Prostate gland (tissue), 2 donors: ENCODE results near the gene PKHD1.

Experiments used
- CTCF ChIP-seq, 4 experiments: fragments of 200-600 bp in 2 of 4; fragments of 450-650 bp in 2 of 4; sonication (generic) in 2 of 4; IDR thresholded peaks; 1 replicate in 3 of 4; 2 replicates in 1 of 4; pipeline ENCODE4 v1.5.1; 2016 to 2019; ENCODE audit warnings: antibody characterized with exemption in 4 of 4, mild to moderate bottlenecking in 2 of 4, moderate library complexity in 2 of 4
- POLR2A ChIP-seq: fragments of 450-650 bp; IDR thresholded peaks from one replicate; pipeline ENCODE4 v1.6.1; 2016; ENCODE audit warnings: antibody characterized with exemption, mild to moderate bottlenecking

GRCh38 chr6:51814418-51814817, 273.0 kb downstream of the PKHD1 start:
- TF ChIP-seq CTCF (IDR thresholded peaks at IDR 0.05): no peak
- TF ChIP-seq POLR2A: no peak
